Measurements from ENCODE around the gene UCN.

- TF ChIP-seq YY1 (IDR thresholded peaks at IDR 0.05; ENCODE audit: insufficient read depth, insufficient read length): no peak
- no peak for TF ChIP-seq ZNF274 (IDR thresholded peaks at IDR 0.05; ENCODE audit: low read depth, low read length)
Measured at GRCh38 chr2:27353762-27354596, 45.7 kb upstream of the UCN start.

All from NT2/D1 (cell line).